DOHH2 (cell line): ENCODE measurements around the gene PELI3.

ENCODE experiments used
- H3F3A ChIP-seq: fragments of 200-600 bp; sonication (generic), shearing (Covaris generic); 2 replicates; pipeline ENCODE4 v1.6.0; 2016; ENCODE audit warnings: antibody characterized with exemption, mild to moderate bottlenecking; ENCODE audit not compliant: control insufficient read depth, insufficient read depth
- H3K27ac ChIP-seq: fragments of 200-600 bp; sonication (generic); 2 replicates; pipeline ENCODE4 v1.5.1; 2014; ENCODE audit warnings: low read depth, mild to moderate bottlenecking, low read length, moderate library complexity
- H3K27me3 ChIP-seq: fragments of 200-600 bp; sonication (generic); 2 replicates; pipeline ENCODE4 v1.6.1; 2014; ENCODE audit warnings: mild to moderate bottlenecking, low read length, mixed read lengths; ENCODE audit not compliant: control insufficient read depth
- H3K36me3 ChIP-seq: fragments of 200-600 bp; sonication (generic); 2 replicates; pipeline ENCODE4 v1.6.1; 2014; ENCODE audit warnings: mild to moderate bottlenecking, low read length, moderate library complexity, mixed read lengths; ENCODE audit not compliant: control insufficient read depth
- H3K4me1 ChIP-seq: fragments of 200-600 bp; sonication (generic); 2 replicates; pipeline ENCODE4 v1.6.1; 2014; ENCODE audit warnings: mild to moderate bottlenecking, low read length, mixed read lengths; ENCODE audit not compliant: control insufficient read depth
- H3K4me2 ChIP-seq: fragments of 200-600 bp; sonication (generic); 2 replicates; pipeline ENCODE4 v1.6.0; 2014; ENCODE audit warnings: mild to moderate bottlenecking, low read length, moderate library complexity
- H3K4me3 ChIP-seq: fragments of 200-600 bp; sonication (generic); 2 replicates; pipeline ENCODE4 v1.5.1; 2014; ENCODE audit warnings: mild to moderate bottlenecking, low read length, mixed read lengths
- H3K79me2 ChIP-seq: fragments of 200-600 bp; sonication (generic); 2 replicates; pipeline ENCODE4 v1.6.1; 2014; ENCODE audit warnings: mild to moderate bottlenecking, low read length, mixed read lengths; ENCODE audit not compliant: control insufficient read depth
- H3K9me2 ChIP-seq: fragments of 200-600 bp; sonication (generic); replicated peaks from 2 replicates; pipeline ENCODE4 v1.6.1; 2014; ENCODE audit warnings: mild to moderate bottlenecking, low read length, mixed read lengths; ENCODE audit not compliant: control insufficient read depth
- H3K9me3 ChIP-seq: fragments of 200-600 bp; sonication (generic); 2 replicates; pipeline ENCODE4 v1.6.1; 2014; ENCODE audit warnings: antibody characterized with exemption, low read length, mixed read lengths; ENCODE audit not compliant: control insufficient read depth, insufficient read depth
- H4K20me1 ChIP-seq: fragments of 200-600 bp; sonication (generic); 2 replicates; pipeline ENCODE4 v1.6.0; 2014; ENCODE audit warnings: low read depth, mild to moderate bottlenecking, antibody characterized with exemption, low read length, moderate library complexity; ENCODE audit not compliant: control insufficient read depth, insufficient read depth
- CTCF ChIP-seq: fragments of 200-600 bp; sonication (generic); IDR thresholded peaks from one replicate; pipeline ENCODE4 v1.5.1; 2014; ENCODE audit warnings: antibody characterized with exemption, mild to moderate bottlenecking, low read depth, low read length; ENCODE audit not compliant: poor library complexity, severe bottlenecking
- EZH2phosphoT487 ChIP-seq: fragments of 200-600 bp; sonication (generic); IDR thresholded peaks from 2 replicates; pipeline ENCODE4 v1.6.1; 2017; ENCODE audit warnings: borderline replicate concordance, mild to moderate bottlenecking, antibody characterized with exemption, low read length, moderate library complexity, mixed read lengths

Gene PELI3

GRCh38 chr11:66488957-66489356 lies 22.3 kb downstream of the PELI3 start:
- H4K20me1 ChIP-seq, result no peaks in the 10 kb centered on the region
- no peaks in the 10 kb centered on the region for H3K9me3 ChIP-seq
- H3F3A ChIP-seq, result no peaks in the 10 kb centered on the region
- H3K36me3 ChIP-seq, result peaks cover 20% of the 10 kb centered on the region; the same call in 1 of the 2 replicates
- no peaks in the 10 kb centered on the region for H3K27me3 ChIP-seq
- TF ChIP-seq CTCF, result no peak
- no peak for TF ChIP-seq EZH2phosphoT487
- H3K9me2 ChIP-seq, result no peaks in the 10 kb centered on the region
- H3K79me2 ChIP-seq, result no peaks in the 10 kb centered on the region
- no peak overlapping the region for H3K4me3 ChIP-seq
- H3K4me1 ChIP-seq, result no peaks in the 10 kb centered on the region
- H3K27ac ChIP-seq, result no peak overlapping the region
- H3K4me2 ChIP-seq, result no peak overlapping the region

- H3K4me2 ChIP-seq, result no peak overlapping the region
- no peaks in the 10 kb centered on the region for H3K79me2 ChIP-seq
- TF ChIP-seq CTCF (no peak), EZH2phosphoT487 (no peak)
- peaks cover 20% of the 10 kb centered on the region; the same call in 1 of the 2 replicates for H3K36me3 ChIP-seq
- no peaks in the 10 kb centered on the region for H3K27me3 ChIP-seq
- no peaks in the 10 kb centered on the region for H3K9me3 ChIP-seq
- no peaks in the 10 kb centered on the region for H4K20me1 ChIP-seq
- no peaks in the 10 kb centered on the region for H3F3A ChIP-seq
- H3K27ac ChIP-seq, result no peak overlapping the region
- no peaks in the 10 kb centered on the region for H3K9me2 ChIP-seq
- H3K4me1 ChIP-seq, result no peaks in the 10 kb centered on the region
- H3K4me3 ChIP-seq, result no peak overlapping the region
Measured at GRCh38 chr11:66489636-66490035, 22.9 kb downstream of the PELI3 start.

- Histone ChIP-seq H3K4me1 (no peaks in the 10 kb centered on the region), H3K27me3 (no peaks in the 10 kb centered on the region), H3K4me2 (no peak overlapping the region), H3K9me2 (no peaks in the 10 kb centered on the region), H3K27ac (no peak overlapping the region), H4K20me1 (no peaks in the 10 kb centered on the region), H3K9me3 (no peaks in the 10 kb centered on the region), H3K79me2 (no peaks in the 10 kb centered on the region), H3F3A (no peaks in the 10 kb centered on the region), H3K36me3 (peaks cover 20% of the 10 kb centered on the region; the same call in 1 of the 2 replicates), H3K4me3 (no peak overlapping the region)
- TF ChIP-seq EZH2phosphoT487 (no peak), CTCF (peak; percentile 32)
Measured at GRCh38 chr11:66491315-66491935, 24.7 kb downstream of the PELI3 start.
